Endothelial cell of umbilical vein (primary cell): ENCODE measurements around the gene KCNG3. TPM values are rescaled to one million over a fixed set of nuclear protein-coding genes. Genes with fewer than 3 reads are reported as not detected.

ENCODE experiments used
- BruUV-seq: library from RNA; stranded (reverse); fragments of 400-500 nt; replicated peaks from 2 replicates; lab custom pipeline; 2021; lab: Mats Ljungman, UMichigan
- CTCF ChIA-PET: fragments of 300-600, 350-600 bp; sonication (Branson Sonifier 250); formaldehyde crosslinking; loops from one replicate; lab custom pipeline; 2021; ENCODE audit warnings: antibody characterized with exemption, inconsistent platforms; lab: Charles Lee
- POLR2A ChIA-PET: fragments of 300-600, 350-600 bp; sonication (Branson Sonifier 250); formaldehyde crosslinking; loops from one replicate; lab custom pipeline; 2021; ENCODE audit warnings: antibody characterized with exemption, inconsistent platforms; lab: Charles Lee
- DNase-seq: peaks from one replicate; pipeline ENCODE4 v3.0.0-alpha.2; 2011; ENCODE audit warnings: low read depth, low spot score
- FAIRE-seq: peaks from 2 replicates; lab custom pipeline; 2011; peaks lifted over from hg19 to GRCh38; lab: Jason Lieb, UNC
- H2AFZ ChIP-seq: 2 replicates; pipeline ENCODE4 v1.6.0; 2012; ENCODE audit warnings: low read depth, low read length, control low read depth, inconsistent platforms
- H3K27ac ChIP-seq: 2 replicates; pipeline ENCODE4 v1.5.1; 2011; ENCODE audit warnings: low read depth, mild to moderate bottlenecking, control low read depth, low read length, moderate library complexity; ENCODE audit not compliant: insufficient read depth
- H3K27me3 ChIP-seq, 2 experiments: 2 replicates each; pipeline versions ENCODE4 v1.6.0 to v1.6.1; 2011; ENCODE audit warnings: low read length in 2 of 2, mixed read lengths in 1 of 2; ENCODE audit not compliant: control insufficient read depth in 2 of 2, insufficient read depth in 2 of 2
- H3K36me3 ChIP-seq, 2 experiments: 2 replicates in 1 of 2; 3 replicates in 1 of 2; pipeline ENCODE4 v1.5.1; 2011; ENCODE audit warnings: low read length in 2 of 2, mild to moderate bottlenecking in 1 of 2, moderate library complexity in 1 of 2; ENCODE audit not compliant: control insufficient read depth in 2 of 2, insufficient read depth in 2 of 2; ENCODE audit errors: extremely low read depth in 1 of 2
- H3K4me1 ChIP-seq: 3 replicates; pipeline ENCODE4 v1.5.1; 2011; ENCODE audit warnings: mild to moderate bottlenecking, low read length; ENCODE audit not compliant: control insufficient read depth, insufficient read depth; ENCODE audit errors: extremely low read depth
- H3K4me2 ChIP-seq: 2 replicates; pipeline ENCODE4 v1.6.1; 2011; ENCODE audit warnings: low read length, control low read depth, mixed read lengths; ENCODE audit not compliant: insufficient read depth
- H3K4me3 ChIP-seq, 3 experiments: fragments of 200-600 bp in 1 of 3; sonication (generic), shearing (Covaris generic) in 1 of 3; replicated peaks in 1 of 3; 2 replicates each; pipeline ENCODE4 v1.5.1; 2011 to 2016; ENCODE audit warnings: control low read depth in 3 of 3, low read length in 3 of 3, mild to moderate bottlenecking in 2 of 3, inconsistent platforms in 1 of 3, low read depth in 1 of 3, moderate library complexity in 1 of 3; ENCODE audit not compliant: insufficient read depth in 1 of 3
- H3K79me2 ChIP-seq: 2 replicates; pipeline ENCODE4 v1.6.0; 2012; ENCODE audit warnings: low read length, inconsistent platforms; ENCODE audit not compliant: control insufficient read depth, insufficient read depth
- H3K9ac ChIP-seq: replicated peaks from 2 replicates; pipeline ENCODE3; 2011; ENCODE audit warnings: low read length, control low read depth; ENCODE audit not compliant: insufficient read depth; ENCODE audit errors: extremely low read depth
- H3K9me1 ChIP-seq: replicated peaks from 3 replicates; pipeline ENCODE4 v1.6.0; 2011; ENCODE audit warnings: mild to moderate bottlenecking, low read length; ENCODE audit not compliant: control insufficient read depth, insufficient read depth; ENCODE audit errors: extremely low read depth
- H3K9me3 ChIP-seq: replicated peaks from 2 replicates; pipeline ENCODE4 v1.5.1; 2012; ENCODE audit warnings: low read length, inconsistent platforms; ENCODE audit not compliant: control insufficient read depth, insufficient read depth
- H4K20me1 ChIP-seq: replicated peaks from 2 replicates; pipeline ENCODE3; 2011; ENCODE audit warnings: mild to moderate bottlenecking, low read length; ENCODE audit not compliant: control insufficient read depth, insufficient read depth; ENCODE audit errors: extremely low read depth
- EZH2 ChIP-seq: IDR thresholded peaks from 2 replicates; pipeline ENCODE4 v1.6.1; 2012; ENCODE audit warnings: borderline replicate concordance, low read depth, mild to moderate bottlenecking, moderate library complexity, low read length, inconsistent platforms; ENCODE audit not compliant: severe bottlenecking
- GATA2 ChIP-seq: IDR thresholded peaks from 2 replicates; pipeline ENCODE4 v1.7.0; 2011; ENCODE audit warnings: low read depth, mild to moderate bottlenecking, moderate library complexity, mixed read lengths, low read length; ENCODE audit not compliant: insufficient read length, insufficient read depth
- JUN ChIP-seq: IDR thresholded peaks from 2 replicates; pipeline ENCODE4 v1.6.1; 2011; ENCODE audit warnings: borderline replicate concordance, low read depth; ENCODE audit not compliant: insufficient read length, insufficient read depth
- MYC ChIP-seq: IDR thresholded peaks from one replicate; pipeline ENCODE4 v1.6.1; 2011; ENCODE audit warnings: mild to moderate bottlenecking, low read depth, low read length
- POLR2A ChIP-seq: IDR thresholded peaks from 2 replicates; pipeline ENCODE4 v1.6.1; 2012; ENCODE audit warnings: low read depth, mild to moderate bottlenecking, control low read depth, low read length
- POLR2AphosphoS5 ChIP-seq: IDR thresholded peaks from 2 replicates; pipeline ENCODE4 v1.6.1; 2012; ENCODE audit warnings: low read depth, mild to moderate bottlenecking, control low read depth, low read length, moderate library complexity; ENCODE audit not compliant: insufficient read depth
- dilution Hi-C: fragments of 300-500 bp; cut with MboI; formaldehyde crosslinking; loops from one replicate; pipeline ENCODE4 v1.15.0; 2019; ENCODE audit warnings: low sequenced_read_pairs; ENCODE audit not compliant: extremely low pct_ligation_motif_present
- intact Hi-C: fragments of 100-400 bp; cut with micrococcal nuclease; formaldehyde crosslinking; loops from one replicate; pipeline ENCODE4 v1.10.0; 2022
- polyA plus RNA-seq, 4 experiments: library from polyadenylated mRNA; depleted of rRNA in 3 of 4; stranded (reverse) in 3 of 4; unstranded in 1 of 4; fragments of >200 nt; gene quantifications; 2 replicates each; pipeline versions ENCODE4 v1.2.1 to v1.2.3, GENCODE V29; 2011 to 2012; ENCODE audit warnings: missing spikeins in 1 of 4
- total RNA-seq: library from RNA; stranded (reverse); gene quantifications from 2 replicates; pipeline ENCODE4 v1.2.3, GENCODE V29; 2021
- TF ChIP-seq, protein P1 (sequence below): IDR thresholded peaks from 2 replicates; pipeline ENCODE4 v1.6.1; 2011; ENCODE audit not compliant: insufficient read depth, insufficient read length
- TF ChIP-seq, protein P2 (sequence below), 2 donors: IDR thresholded peaks; 1 replicate in 1 of 2; 2 replicates in 1 of 2; pipeline ENCODE4 v1.5.1; 2011; ENCODE audit warnings: low read length in 2 of 2, mild to moderate bottlenecking in 2 of 2, moderate library complexity in 2 of 2, control low read depth in 1 of 2, inconsistent platforms in 1 of 2, low read depth in 1 of 2; ENCODE audit not compliant: insufficient read depth in 1 of 2; ENCODE audit errors: extremely low read depth in 1 of 2

KCNG3 gene
- total and polyA plus RNA-seq, 2 donors (not counting 3 experiments of a cell fraction or from before 2014, with no cell fraction given) = 0.15 TPM; not detected in 1

DNA sequence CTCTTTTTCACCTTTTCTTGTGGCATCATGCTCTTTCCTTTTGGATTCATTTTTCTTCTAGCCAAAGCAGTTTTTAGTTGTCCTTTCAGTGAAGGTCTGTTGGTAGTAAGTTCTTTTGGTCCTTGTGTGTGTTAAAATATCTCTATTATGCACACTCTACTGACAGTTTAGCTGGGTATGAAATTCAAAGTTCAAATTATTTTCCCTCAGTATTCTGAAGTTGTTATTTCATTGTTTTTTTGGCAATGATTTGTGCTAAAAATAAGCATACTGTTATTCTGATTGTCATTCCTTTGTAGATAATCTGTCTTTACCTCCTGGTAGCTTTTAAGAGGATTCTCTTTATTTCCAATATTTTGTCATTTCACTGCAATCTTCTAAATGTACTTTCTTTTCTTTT lies 79.6 kb downstream of the KCNG3 start:
- Histone ChIP-seq H3K4me1 (no peaks in the 10 kb centered on the region), H2AFZ (no peak overlapping the region), H3K36me3 (no peaks in the 10 kb centered on the region), H3K27me3 (no peaks in the 10 kb centered on the region), H3K9me3 (no peaks in the 10 kb centered on the region), H3K79me2 (no peaks in the 10 kb centered on the region), H4K20me1 (no peaks in the 10 kb centered on the region), H3K9me1 (no peaks in the 10 kb centered on the region), H3K9ac (no peak overlapping the region), H3K27ac (no peak overlapping the region), H3K4me2 (no peak overlapping the region), H3K4me3 (no peak overlapping the region)
- FAIRE-seq = no peak
- dilution Hi-C loops = no loop called here
- ChIA-PET CTCF (no interaction called here), POLR2A (no interaction called here)
- TF ChIP-seq MYC (no peak), JUN (no peak), EZH2 (no peak), POLR2AphosphoS5 (no peak), GATA2 (no peak), POLR2A (no peak)
- TF ChIP-seq, protein P1, sequence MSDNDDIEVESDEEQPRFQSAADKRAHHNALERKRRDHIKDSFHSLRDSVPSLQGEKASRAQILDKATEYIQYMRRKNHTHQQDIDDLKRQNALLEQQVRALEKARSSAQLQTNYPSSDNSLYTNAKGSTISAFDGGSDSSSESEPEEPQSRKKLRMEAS = no peak
- TF ChIP-seq, protein P2, sequence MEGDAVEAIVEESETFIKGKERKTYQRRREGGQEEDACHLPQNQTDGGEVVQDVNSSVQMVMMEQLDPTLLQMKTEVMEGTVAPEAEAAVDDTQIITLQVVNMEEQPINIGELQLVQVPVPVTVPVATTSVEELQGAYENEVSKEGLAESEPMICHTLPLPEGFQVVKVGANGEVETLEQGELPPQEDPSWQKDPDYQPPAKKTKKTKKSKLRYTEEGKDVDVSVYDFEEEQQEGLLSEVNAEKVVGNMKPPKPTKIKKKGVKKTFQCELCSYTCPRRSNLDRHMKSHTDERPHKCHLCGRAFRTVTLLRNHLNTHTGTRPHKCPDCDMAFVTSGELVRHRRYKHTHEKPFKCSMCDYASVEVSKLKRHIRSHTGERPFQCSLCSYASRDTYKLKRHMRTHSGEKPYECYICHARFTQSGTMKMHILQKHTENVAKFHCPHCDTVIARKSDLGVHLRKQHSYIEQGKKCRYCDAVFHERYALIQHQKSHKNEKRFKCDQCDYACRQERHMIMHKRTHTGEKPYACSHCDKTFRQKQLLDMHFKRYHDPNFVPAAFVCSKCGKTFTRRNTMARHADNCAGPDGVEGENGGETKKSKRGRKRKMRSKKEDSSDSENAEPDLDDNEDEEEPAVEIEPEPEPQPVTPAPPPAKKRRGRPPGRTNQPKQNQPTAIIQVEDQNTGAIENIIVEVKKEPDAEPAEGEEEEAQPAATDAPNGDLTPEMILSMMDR (IDR thresholded peaks at IDR 0.05; ENCODE audit: extremely low read depth in 1 of 2, insufficient read depth in 1 of 2, low read depth in 1 of 2, low read length in 2 of 2) = no peak
- intact Hi-C loops = no loop called here
- BruUV-seq = no TSS peak
- no peak for DNase-seq
